SK-N-SH (cell line): ENCODE results near the gene RAB40C. TPM values are rescaled to one million over a fixed set of nuclear protein-coding genes. Genes with fewer than 3 reads are reported as not detected.

Experiments
- CTCF ChIA-PET: fragments of 300-600, 350-600 bp; formaldehyde crosslinking; extraction: SDS; loops from one replicate; lab custom pipeline; 2021; lab: Yijun Ruan, JAX
- POLR2A ChIA-PET: fragments of 350-600 bp; sonication (Branson Sonifier 250); formaldehyde crosslinking; extraction: SDS; loops from one replicate; lab custom pipeline; 2020; ENCODE audit warnings: antibody characterized with exemption, inconsistent platforms; lab: Yijun Ruan, JAX
- DNase-seq: peaks from one replicate; pipeline ENCODE4 v3.0.0; 2012
- H2AFZ ChIP-seq: fragments of 200-600 bp; sonication (generic); 2 replicates; pipeline ENCODE4 v1.8.1; 2016; ENCODE audit warnings: antibody characterized with exemption, mild to moderate bottlenecking, low read depth
- H3F3A ChIP-seq: fragments of 200-600 bp; sonication (generic); replicated peaks from 2 replicates; pipeline ENCODE3; 2016; ENCODE audit warnings: antibody characterized with exemption, mild to moderate bottlenecking; ENCODE audit not compliant: insufficient read depth
- H3K27ac ChIP-seq, 2 experiments: fragments of 200-500 bp in 1 of 2; fragments of 200-600 bp in 1 of 2; sonication (Bioruptor generic) in 1 of 2; sonication (generic), shearing (Covaris generic) in 1 of 2; 2 replicates each; pipeline versions ENCODE4 v1.5.1 to v1.6.1; 2014 to 2016; ENCODE audit warnings: low read depth in 2 of 2, inconsistent platforms in 1 of 2, low read length in 1 of 2, mild to moderate bottlenecking in 1 of 2, mixed read lengths in 1 of 2
- H3K27me3 ChIP-seq: fragments of 200-600 bp; sonication (generic), shearing (Covaris generic); 2 replicates; pipeline ENCODE4 v1.6.1; 2016; ENCODE audit warnings: mixed run types; ENCODE audit not compliant: insufficient read depth
- H3K36me3 ChIP-seq, 2 experiments: fragments of 200-500 bp in 1 of 2; fragments of 200-600 bp in 1 of 2; sonication (Bioruptor generic) in 1 of 2; sonication (generic) in 1 of 2; replicated peaks in 1 of 2; 2 replicates each; pipeline versions ENCODE3 to v1.5.1; 2014 to 2016; ENCODE audit warnings: low read length in 1 of 2, mild to moderate bottlenecking in 1 of 2; ENCODE audit not compliant: insufficient read depth in 2 of 2, control insufficient read depth in 1 of 2
- H3K4me1 ChIP-seq, 2 experiments: fragments of 200-500 bp in 1 of 2; fragments of 200-600 bp in 1 of 2; sonication (Bioruptor generic) in 1 of 2; sonication (generic), shearing (Covaris generic) in 1 of 2; 2 replicates each; pipeline versions ENCODE4 v1.5.1 to v1.6.1; 2014 to 2016; ENCODE audit warnings: low read depth in 1 of 2, low read length in 1 of 2, mixed run types in 1 of 2; ENCODE audit not compliant: insufficient read depth in 2 of 2, control insufficient read depth in 1 of 2
- H3K4me2 ChIP-seq: fragments of 200-600 bp; sonication (generic), shearing (Covaris generic); 2 replicates; pipeline ENCODE4 v1.6.1; 2017; ENCODE audit warnings: mixed run types
- H3K4me3 ChIP-seq, 2 experiments: fragments of 200-500 bp in 1 of 2; fragments of 200-600 bp in 1 of 2; sonication (Bioruptor generic) in 1 of 2; sonication (generic), shearing (Covaris generic) in 1 of 2; 2 replicates each; pipeline versions ENCODE4 v1.5.1 to v1.8.1; 2014 to 2016; ENCODE audit warnings: low read depth in 2 of 2, inconsistent platforms in 1 of 2, low read length in 1 of 2, mild to moderate bottlenecking in 1 of 2, mixed read lengths in 1 of 2, moderate library complexity in 1 of 2
- H3K79me2 ChIP-seq: fragments of 200-600 bp; sonication (generic); 2 replicates; pipeline ENCODE4 v1.8.1; 2017; ENCODE audit warnings: mild to moderate bottlenecking; ENCODE audit not compliant: insufficient read depth
- H3K9ac ChIP-seq: fragments of 200-600 bp; sonication (generic); 2 replicates; pipeline ENCODE4 v1.6.1; 2017; ENCODE audit warnings: mixed run types
- H3K9me2 ChIP-seq: fragments of 200-600 bp; sonication (generic); 2 replicates; pipeline ENCODE4 v1.6.1; 2017; ENCODE audit warnings: mixed run types
- H3K9me3 ChIP-seq: fragments of 200-600 bp; sonication (generic); 2 replicates; pipeline ENCODE4 v1.6.1; 2017; ENCODE audit warnings: mixed run types, mild to moderate bottlenecking, moderate library complexity
- H4K20me1 ChIP-seq: fragments of 200-600 bp; sonication (generic); 2 replicates; pipeline ENCODE4 v1.6.1; 2017; ENCODE audit warnings: mild to moderate bottlenecking, mixed run types; ENCODE audit not compliant: insufficient read depth
- FOXM1 ChIP-seq: IDR thresholded peaks from 2 replicates; pipeline ENCODE4 v1.4.0; 2012; ENCODE audit warnings: low read depth, mild to moderate bottlenecking
- MEF2A ChIP-seq: IDR thresholded peaks from 2 replicates; pipeline ENCODE4 v1.4.0; 2012; ENCODE audit warnings: low read depth, borderline replicate concordance
- POLR2AphosphoS5 ChIP-seq: IDR thresholded peaks from 2 replicates; pipeline ENCODE4 v1.6.1; 2012; ENCODE audit warnings: low read depth, low read length
- WGBS: methylation state at CpG from one replicate; pipeline ENCODE4 v1.1.6; 2017; ENCODE audit warnings: low lambda C conversion rate; 5-methylcytosine and 5-hydroxymethylcytosine counted together
- polyA plus RNA-seq, 3 experiments: library from polyadenylated mRNA; depleted of rRNA; stranded (reverse); fragments of >200 nt; gene quantifications; 2 replicates each; pipeline ENCODE4 v1.2.3, GENCODE V29; 2012
- TF ChIP-seq, protein P1 (sequence below): fragments of 150-350 bp; IDR thresholded peaks from 2 replicates; pipeline ENCODE4 v1.6.1; 2017; ENCODE audit warnings: antibody characterized with exemption, low read length, low read depth, borderline replicate concordance
- TF ChIP-seq, protein P2 (sequence below): IDR thresholded peaks from 2 replicates; pipeline ENCODE4 v1.6.1; 2012; ENCODE audit warnings: mild to moderate bottlenecking, low read depth, low read length, moderate library complexity
- TF ChIP-seq, protein P3 (sequence below): IDR thresholded peaks from 2 replicates; pipeline ENCODE4 v1.4.0; 2012; ENCODE audit warnings: low read depth

Gene RAB40C
- polyA plus RNA-seq, 1 of the 3 experiments (the other 2 are of a cell fraction) = 13.0 TPM

- CTCF ChIA-PET = interaction anchor here (1.2 kb wide), 1 partner anchor 32 kb away, joined by 3 read pairs; no protein-coding TSS in a partner anchor
These were observed 12.1 kb upstream of the RAB40C start for GRCh38 chr16:577796-578195.

GRCh38 chr16:578232-578869, 11.5 kb upstream of the RAB40C start:
- H3K79me2 ChIP-seq = no peaks in the 10 kb centered on the region
- TF ChIP-seq, protein P1, sequence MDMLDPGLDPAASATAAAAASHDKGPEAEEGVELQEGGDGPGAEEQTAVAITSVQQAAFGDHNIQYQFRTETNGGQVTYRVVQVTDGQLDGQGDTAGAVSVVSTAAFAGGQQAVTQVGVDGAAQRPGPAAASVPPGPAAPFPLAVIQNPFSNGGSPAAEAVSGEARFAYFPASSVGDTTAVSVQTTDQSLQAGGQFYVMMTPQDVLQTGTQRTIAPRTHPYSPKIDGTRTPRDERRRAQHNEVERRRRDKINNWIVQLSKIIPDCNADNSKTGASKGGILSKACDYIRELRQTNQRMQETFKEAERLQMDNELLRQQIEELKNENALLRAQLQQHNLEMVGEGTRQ = no peak
- TF ChIP-seq, protein P2, sequence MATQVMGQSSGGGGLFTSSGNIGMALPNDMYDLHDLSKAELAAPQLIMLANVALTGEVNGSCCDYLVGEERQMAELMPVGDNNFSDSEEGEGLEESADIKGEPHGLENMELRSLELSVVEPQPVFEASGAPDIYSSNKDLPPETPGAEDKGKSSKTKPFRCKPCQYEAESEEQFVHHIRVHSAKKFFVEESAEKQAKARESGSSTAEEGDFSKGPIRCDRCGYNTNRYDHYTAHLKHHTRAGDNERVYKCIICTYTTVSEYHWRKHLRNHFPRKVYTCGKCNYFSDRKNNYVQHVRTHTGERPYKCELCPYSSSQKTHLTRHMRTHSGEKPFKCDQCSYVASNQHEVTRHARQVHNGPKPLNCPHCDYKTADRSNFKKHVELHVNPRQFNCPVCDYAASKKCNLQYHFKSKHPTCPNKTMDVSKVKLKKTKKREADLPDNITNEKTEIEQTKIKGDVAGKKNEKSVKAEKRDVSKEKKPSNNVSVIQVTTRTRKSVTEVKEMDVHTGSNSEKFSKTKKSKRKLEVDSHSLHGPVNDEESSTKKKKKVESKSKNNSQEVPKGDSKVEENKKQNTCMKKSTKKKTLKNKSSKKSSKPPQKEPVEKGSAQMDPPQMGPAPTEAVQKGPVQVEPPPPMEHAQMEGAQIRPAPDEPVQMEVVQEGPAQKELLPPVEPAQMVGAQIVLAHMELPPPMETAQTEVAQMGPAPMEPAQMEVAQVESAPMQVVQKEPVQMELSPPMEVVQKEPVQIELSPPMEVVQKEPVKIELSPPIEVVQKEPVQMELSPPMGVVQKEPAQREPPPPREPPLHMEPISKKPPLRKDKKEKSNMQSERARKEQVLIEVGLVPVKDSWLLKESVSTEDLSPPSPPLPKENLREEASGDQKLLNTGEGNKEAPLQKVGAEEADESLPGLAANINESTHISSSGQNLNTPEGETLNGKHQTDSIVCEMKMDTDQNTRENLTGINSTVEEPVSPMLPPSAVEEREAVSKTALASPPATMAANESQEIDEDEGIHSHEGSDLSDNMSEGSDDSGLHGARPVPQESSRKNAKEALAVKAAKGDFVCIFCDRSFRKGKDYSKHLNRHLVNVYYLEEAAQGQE = no peak
- TF ChIP-seq POLR2AphosphoS5 = no peak
- TF ChIP-seq, protein P3, sequence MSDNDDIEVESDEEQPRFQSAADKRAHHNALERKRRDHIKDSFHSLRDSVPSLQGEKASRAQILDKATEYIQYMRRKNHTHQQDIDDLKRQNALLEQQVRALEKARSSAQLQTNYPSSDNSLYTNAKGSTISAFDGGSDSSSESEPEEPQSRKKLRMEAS = no peak
- no peak for TF ChIP-seq FOXM1
- H3K27ac ChIP-seq = no peak overlapping the region
- no peak overlapping the region for H3K4me3 ChIP-seq
- no peaks in the 10 kb centered on the region for H3K9me3 ChIP-seq
- no peak for DNase-seq
- no peaks in the 10 kb centered on the region for H4K20me1 ChIP-seq
- no peaks in the 10 kb centered on the region for H3K9me2 ChIP-seq
- 96% methylated on average over 4 of the region's 24 CpGs for WGBS
- H3K27me3 ChIP-seq = no peaks in the 10 kb centered on the region
- no peaks in the 10 kb centered on the region for H3F3A ChIP-seq
- H2AFZ ChIP-seq = no peak overlapping the region
- ChIA-PET POLR2A (no interaction called here), CTCF (interaction anchor here (1.0 to 1.4 kb wide), 3 partner anchors 10 to 82 kb away, joined by 3 to 4 read pairs (median 3); no protein-coding TSS in a partner anchor)
- no peak overlapping the region for H3K9ac ChIP-seq
- H3K36me3 ChIP-seq = peaks cover 0 to 44% of the 10 kb centered on the region in 2 experiments
- no peaks in the 10 kb centered on the region for H3K4me1 ChIP-seq
- H3K4me2 ChIP-seq = no peak overlapping the region

More at GRCh38 chr16:577796-578195, 12.1 kb upstream of the RAB40C start:
- H3K9me3 ChIP-seq = no peaks in the 10 kb centered on the region
- no peaks in the 10 kb centered on the region for H3F3A ChIP-seq
- H3K36me3 ChIP-seq = peaks cover 0 to 43% of the 10 kb centered on the region in 2 experiments
- H3K4me2 ChIP-seq = no peak overlapping the region
- no peak overlapping the region for H3K27ac ChIP-seq
- TF ChIP-seq MEF2A (no peak), POLR2AphosphoS5 (no peak)
- TF ChIP-seq, protein P2 = no peak
- H3K79me2 ChIP-seq = no peaks in the 10 kb centered on the region
- DNase-seq = no peak
- no peaks in the 10 kb centered on the region for H3K9me2 ChIP-seq
- no peak overlapping the region for H2AFZ ChIP-seq
- 91% methylated on average over 7 of the region's 13 CpGs for WGBS
- no peaks in the 10 kb centered on the region for H4K20me1 ChIP-seq
- H3K4me1 ChIP-seq = no peaks in the 10 kb centered on the region; a peak in 1 of 4 replicates
- POLR2A ChIA-PET = no interaction called here
- no peak overlapping the region for H3K9ac ChIP-seq
- no peaks in the 10 kb centered on the region for H3K27me3 ChIP-seq
- no peak overlapping the region for H3K4me3 ChIP-seq
